Activated CD8-positive, alpha-beta memory T cell treated with anti-CD3 and anti-CD28 coated beads for 24 hours (primary cell): Measurements from ENCODE around the gene SMOC2.

ENCODE experiments used
- DNase-seq: peaks from one replicate; pipeline ENCODE4 v3.0.0-alpha.2; 2020

Gene SMOC2

DNA sequence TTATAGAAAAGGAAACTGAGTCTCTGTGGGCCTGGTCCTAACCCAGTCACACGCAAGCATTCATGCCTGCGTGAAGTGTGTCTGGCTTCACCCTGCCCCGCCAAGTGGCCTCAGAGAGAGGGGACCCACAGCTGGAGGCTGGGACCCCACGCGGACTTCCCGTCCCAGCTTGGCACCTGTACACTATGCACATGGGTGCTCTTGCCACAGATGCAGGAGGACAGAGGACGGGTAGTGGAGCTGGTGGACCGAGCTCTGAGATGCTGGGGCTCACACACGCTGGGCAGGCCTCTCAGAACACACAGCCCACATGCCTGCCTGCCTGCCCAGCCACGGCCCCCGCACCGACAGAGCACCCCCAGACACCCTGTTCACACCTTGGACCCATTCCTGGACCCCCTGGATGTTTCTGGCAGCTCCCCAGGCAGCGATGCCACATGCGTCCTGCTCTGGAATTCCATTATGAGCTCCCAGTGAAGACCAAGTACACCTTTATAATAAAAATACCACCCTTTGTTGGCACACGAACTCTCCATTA is 24.9 kb upstream of the SMOC2 start:
- peak; percentile 32 for DNase-seq

DNA sequence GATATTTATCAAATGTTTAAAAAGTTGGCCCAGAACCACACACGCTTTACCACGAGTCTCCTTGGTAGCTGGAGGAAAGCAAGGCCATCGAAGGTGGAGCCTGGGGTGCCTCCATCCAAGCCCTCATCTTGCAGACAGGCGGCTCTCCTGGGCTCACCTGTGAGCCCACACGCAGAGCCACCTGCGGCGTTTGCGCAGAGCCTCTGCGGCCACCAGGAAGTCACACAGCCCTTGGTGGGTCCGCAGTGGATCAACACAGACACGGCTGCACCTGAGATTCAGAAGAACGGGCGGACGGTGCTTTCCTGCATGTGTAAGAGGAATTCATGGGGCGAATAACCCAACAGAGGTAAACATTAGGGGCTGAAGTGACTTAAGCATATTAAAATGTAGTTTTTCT is 24.5 kb upstream of the SMOC2 start:
- DNase-seq = peak; percentile 32

DNA sequence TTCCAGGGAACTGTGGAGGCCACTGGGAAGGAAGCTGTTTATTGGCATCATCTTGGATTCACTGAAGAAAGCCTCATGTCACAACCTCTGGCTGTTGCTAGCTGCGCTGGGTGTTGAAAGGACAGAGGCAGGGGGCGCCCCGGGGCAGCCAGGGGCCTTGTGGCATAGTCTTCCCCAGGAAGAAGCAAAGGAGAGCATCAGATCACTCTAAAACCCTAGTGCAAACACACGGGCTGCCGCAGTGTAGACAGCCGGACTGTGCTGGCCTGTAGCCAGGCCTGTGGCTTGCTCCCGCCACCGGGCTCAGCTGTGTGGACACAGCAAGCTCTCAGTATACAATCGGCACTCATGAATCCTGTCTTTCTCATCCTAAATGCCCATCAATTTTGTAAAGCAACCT is 23.8 kb upstream of the SMOC2 start:
- DNase-seq = peak; percentile 21

DNA sequence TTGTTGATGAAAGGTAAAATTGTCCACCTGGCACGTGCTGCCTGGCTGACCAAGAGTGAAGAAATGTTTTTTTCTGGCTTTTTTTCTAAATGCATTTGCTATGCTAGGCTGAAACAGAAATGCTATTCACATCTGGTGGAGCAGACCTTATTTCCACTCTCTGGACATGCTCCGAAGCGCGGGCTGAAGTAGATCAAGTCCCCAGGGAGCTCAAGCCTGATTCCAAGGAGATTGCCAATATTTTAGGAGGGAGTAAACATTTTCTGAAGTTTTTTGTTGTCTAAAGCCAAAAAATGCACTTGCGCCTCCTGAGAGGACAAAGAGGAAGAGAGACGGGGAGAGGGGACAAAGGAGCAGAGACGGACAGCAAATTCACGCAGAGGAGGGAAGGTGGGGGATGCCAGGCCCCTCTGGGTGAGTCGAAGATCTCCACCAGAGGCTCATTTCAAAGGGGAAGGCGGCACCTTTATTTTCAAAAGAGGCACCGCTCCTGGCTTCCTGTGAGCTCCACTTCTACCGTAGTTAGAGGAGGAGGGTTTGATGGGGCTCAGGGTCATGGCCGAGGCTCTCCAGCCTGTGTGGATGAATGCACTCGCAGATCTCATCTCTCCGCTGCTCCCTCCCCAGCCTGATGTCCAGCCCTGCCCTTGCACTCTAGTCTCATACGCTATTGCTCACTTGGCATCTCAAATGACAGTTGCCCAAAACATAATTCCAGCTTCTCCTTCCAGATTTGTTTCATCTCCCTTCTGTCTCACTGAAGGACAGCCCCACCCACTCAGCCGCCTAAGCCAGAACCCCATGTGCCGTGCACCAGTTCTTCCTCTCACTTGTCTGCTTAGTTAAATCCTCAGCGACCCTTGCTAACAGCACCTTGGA is 23.1 kb upstream of the SMOC2 start:
- no peak for DNase-seq

DNA sequence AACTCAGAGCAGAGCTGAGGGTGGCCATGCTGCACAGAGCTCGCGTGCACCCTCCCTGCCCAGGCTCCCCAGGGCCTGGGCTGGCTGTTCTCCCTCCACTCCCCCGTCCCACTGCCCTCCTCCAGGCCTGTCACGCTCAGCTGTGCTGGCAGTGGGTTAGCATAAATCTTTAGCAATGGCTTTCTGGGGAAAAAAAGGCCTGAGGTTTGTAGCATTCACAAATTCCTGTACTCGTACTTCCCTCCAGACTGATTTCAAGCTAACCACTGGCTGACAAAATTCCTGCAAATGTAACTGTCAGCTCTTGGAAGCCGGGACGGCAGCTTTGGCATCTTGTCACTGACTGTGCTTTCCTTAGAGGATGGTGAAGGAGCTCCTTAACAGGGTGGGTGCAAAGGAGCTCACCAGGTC is 22.3 kb upstream of the SMOC2 start:
- DNase-seq = no peak

DNA sequence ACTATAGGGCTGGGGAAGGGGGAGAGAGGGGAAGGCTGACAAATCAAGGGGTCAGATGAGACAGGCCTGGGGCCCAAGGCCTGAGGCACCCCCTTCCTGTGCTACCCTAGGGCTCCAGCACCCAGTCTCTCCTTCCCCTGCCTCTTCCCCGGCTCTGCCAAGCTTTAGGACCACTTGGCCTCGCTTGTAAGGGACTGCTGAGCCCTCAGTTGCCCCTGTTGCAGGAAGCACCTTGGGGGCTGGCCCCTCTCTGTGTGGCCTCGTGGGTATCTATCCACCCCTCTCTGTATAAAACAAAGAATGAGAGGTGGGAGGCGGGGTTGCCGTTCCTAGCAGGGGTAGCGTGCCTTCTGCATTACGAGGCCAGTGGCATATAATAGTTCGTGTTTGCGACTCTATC is 21.4 kb upstream of the SMOC2 start:
- DNase-seq = peak; percentile 9

DNA sequence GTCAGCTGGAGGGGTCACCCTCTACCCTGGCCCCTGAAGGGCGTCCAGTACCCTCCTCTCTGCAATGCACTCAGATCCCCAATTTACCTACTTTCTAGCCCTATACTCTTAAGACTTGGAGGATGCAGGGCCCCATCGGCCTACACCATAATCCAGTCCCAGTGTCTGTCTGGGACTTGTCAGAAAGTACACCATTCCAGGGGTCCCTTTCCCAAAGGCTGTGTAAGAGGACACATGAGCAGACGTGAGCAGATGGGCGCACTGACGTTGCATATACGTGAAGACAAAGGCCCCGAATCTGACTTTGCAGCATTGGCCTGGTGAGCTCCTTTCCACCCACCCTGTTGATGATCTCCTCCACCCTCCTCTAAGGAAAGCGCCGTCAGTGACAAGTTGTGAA is 20.9 kb upstream of the SMOC2 start:
- DNase-seq = peak; percentile 35

DNA sequence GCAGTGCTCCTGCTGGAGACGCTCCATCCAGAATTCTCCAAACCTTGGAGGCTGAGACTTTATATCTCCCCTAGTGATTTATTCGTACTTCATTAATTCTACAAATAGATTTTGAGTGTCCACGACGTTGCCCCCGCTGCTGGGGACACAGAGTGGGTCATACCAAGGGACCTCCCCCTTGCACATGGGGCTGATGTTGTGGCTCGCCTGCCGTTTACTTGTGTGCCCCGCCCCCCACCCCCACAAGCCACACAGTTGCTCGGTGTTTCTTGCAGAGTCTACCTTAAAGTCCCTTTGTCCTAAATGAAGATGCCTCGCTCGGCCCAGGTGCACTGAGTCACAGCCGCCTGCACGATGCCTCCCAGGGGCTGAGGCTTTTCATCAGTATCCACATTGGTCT is 20.3 kb upstream of the SMOC2 start:
- DNase-seq = no peak

DNA sequence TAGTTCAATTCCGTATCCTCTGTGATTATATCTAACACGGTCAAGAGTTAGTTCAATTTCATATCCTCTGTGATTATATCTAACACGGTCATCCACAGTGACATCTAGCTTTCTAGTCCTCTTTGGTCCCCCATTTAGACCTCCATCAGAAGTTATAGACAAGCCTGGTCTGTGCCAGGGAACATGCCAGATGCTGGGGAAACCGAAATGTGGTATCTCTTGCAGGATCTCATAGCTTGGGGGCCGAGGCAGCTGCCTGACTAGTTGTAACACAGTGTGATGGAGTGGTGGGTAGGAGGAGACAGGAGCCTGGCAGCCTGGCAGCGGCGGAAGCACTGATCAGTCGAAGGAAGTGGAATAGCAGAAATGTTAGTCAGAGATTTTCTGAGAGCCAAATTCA is 13.8 kb upstream of the SMOC2 start:
- DNase-seq = peak; percentile 19

DNA sequence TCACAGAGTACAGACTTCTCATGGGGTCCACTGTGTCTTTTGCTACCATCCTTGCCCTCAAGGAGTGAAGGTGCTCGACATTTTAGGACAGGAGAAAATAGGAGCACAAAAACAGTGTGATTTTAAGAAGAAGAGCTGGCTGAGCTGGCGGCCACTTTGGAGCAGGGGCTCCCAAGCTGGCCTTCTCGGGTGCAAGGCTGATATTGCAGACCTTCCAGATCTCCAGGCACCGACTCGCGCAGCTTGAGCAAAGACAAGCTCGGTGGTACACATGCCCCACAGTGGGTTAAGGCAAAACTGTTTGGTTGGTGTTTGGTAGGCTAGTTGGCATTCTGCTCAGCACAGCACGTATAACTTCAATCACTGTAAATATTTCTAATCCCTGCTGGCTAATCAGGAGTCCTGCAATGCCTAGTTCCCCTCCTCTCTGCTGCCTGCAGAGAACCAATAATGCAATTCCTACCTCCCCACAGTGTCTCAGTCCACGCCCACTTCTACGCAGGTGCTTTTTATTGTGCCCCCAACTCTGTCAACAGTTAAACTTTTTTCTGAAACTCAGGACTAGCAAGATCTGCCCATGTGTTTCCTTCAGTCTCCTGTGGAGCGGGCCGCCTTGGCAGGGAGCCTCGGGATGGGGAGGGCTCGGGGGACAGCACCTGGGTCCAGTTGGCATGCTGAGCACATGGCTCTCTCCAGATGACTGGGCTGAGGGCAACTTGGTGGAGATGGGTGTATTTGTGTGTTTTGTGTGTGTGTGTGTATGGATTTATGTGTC is 12.7 kb upstream of the SMOC2 start:
- DNase-seq = peak; percentile 33

DNA sequence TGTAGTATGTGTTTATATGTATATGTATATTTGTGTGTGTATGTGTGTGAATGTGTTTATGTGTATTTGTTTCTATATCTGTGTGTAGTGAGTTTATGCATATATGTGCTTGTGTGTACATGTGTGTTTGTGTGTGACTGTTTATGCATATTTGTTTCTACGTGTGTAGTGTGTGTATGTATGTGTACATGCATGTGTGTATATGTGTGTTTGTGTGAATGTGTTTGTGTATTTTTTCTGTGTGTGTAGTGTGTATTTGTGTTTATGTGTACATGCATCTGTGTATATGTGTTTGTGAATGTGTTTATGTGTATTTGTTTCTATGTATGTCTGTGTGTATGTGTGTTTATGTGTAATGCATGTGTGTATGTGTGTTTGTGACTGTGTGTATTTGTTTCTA is 12.1 kb upstream of the SMOC2 start:
- DNase-seq = no peak

DNA sequence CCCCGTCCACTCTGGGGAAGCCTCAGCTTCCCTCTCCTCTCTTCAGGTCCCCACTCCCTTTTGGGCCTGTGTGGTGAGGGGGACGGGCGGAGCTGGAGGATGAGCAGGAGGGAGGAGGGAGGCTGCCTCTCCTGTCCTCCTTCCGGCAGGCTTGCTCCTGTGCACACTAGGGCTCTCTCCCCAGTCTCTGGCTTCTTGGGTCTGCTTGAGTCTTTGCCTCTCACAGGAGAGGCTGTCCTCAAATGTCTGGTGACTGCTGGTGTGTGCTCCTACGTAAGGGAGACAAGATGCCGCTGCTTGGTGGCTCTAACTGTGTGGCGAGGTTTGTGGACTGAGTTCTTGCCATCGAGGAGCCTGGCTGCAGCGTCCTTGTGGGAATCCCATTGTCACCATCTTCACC is 8.8 kb upstream of the SMOC2 start:
- peak; percentile 24 for DNase-seq

DNA sequence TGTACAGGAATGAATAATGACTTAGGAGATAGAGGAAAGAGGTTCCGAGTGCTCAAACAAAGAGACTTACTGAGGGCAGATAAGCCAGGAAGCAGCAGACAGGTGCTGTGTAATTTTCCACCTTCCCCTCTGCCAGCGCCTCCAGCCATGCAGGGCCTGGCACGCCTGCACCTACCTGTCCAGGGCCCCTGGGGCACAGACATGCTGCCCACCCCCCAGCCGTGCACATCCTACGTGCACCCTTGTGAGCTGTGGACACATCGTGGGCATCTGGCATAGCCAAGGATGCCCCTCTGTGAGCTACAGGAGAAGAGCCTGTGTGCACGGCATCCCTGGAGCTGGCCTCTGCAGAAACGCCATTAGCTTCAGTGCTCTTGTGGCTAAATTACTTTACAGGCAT is 7.1 kb upstream of the SMOC2 start:
- peak; percentile 28 for DNase-seq

DNA sequence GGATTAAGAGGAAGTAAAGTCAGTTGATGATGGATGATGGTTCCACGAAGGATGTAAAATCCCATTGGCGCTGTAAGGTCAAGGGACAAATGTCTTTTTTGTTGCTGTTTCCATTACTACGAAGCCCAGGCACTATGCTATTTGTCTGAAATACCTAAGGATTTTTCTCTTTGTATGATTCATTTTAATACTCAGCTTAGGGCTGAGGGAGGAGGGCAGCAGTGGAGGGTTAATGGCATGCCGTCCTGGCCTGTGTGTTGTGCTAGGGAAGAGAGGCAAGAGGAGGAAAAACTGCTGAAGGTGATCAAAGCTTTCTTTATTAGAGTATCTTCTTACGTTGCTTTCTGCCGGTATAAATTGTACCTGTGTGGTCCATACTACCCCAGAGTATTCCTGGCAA is 6.5 kb upstream of the SMOC2 start:
- DNase-seq = no peak

DNA sequence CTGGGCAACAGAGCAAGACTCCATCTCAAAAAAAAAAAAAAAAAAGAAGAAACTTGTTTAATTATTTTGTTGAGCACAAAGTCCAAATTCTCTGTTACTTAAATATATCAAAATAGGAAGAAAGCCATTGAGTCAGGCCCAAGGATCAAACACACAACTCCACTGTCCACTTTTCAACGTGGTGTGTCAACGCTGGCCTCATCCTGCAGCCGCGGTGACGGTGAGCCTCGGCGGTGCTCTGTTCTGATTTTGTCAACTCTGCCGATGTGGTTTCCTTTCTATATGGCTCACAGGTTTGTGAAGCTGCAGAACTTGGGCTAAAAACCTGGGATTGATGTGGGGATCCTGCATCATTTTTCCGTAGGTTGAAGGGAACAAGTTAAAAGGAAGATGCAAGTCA is 3.2 kb upstream of the SMOC2 start:
- DNase-seq = no peak

DNA sequence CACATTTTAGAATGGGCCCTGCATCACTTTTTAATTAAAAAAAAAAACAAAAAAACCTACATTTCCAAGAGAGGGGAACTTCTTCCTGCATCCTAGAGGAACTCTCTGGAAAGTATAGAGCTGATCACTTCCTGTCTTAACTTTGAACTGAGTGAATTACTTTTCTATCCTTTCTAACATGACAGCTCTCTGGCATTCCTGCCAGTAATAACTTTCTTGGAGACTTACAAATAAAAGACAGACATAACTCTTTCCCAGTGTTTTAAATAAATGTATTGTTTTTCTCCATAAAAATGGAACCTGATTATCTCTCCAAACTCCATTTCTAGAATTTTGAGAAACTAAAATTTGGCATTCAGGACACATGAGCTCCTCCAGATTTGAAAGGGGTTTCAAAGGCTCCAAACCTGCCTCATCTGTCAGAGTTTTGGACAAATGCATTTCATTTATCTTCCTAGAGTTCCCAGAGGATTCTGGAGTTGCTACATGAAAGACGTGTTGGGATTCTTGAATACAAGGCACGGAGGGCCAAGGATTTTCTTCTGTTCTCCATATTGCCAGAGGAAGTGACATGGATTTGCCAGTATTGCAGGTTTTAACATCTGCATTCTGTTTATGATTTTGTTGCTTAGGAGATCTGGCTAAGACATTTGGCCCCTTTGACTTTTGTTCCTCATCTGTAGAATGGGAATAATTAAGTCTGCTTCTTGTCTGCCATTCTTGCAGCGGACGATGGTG is 2.0 kb upstream of the SMOC2 start:
- no peak for DNase-seq

DNA sequence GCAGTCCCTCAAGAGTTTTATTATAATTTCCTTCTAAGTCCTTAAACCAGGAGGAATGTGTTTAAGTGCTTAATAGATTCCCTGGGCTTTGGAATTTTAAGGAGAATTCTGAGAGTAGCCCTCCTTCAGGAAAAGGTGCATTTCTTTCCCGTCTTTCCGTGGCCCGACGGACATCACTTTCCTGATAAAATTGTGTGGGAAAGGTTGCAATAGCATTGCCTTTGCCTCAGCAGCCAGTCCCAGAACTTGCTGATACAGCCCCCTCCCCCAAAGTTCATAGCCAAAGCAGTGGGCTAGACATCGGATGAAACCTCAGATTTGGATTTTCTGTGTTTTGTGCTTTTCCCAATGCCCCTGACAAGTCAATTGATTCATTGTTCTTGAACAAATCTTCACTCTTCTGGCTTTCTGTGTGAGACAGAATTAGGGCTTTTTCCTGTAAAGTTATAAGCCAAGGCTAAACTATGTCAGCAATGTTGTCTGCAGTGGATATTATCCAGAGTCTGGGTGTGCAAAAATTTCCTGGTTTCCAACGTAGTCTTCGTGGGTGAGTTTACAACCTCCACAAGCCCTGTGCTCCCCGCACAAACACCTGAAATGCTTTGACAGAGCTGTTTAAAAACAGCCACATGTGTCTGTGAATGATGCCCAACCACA is 1.1 kb upstream of the SMOC2 start:
- DNase-seq = no peak

DNA sequence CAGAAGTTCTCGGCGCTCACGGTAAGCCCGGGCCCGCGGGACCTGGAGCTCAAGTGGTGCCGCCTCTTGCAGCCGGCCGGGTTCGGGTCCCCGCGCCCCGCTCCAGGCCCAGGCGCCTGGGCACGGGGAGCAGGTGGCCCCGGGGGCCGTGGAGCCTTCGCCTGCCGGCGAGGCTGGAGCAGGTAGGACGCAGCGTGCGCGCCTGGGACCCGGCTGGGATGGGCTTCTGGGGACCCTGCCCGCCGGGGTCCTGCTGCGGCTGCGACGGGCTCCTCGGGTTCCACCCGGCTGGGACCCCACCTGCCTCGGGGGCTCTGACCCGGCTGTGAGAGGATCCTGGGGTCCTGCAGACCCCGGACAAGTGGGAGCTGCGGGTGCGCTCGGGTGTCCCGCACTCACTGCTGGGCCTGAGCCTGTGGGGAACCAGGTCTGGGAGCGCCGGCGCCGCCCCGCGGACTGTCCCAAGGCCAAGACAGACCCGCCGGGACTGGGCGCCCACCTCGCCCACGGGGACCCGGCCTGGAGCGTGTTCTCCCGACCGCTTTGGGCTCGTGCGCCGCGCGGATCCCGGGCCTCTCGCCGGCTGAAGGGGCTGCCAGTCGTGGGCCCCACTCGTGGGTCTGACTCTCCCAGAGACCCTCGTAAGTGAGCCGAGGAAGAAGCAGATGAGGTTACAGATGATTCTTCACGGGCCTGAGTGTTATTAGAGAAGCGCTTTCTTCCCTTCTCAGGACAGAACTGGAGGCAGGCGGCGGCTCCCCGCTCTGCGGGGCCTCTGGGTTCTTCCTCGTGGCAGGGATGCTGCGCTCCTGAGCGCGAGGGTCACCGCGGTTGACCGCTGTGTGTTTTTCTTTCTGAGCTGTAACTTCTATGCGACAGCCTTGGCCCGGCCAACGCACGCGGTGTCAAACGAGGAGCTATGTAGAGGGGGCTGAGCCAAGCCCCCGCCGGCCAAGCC is 729 bp downstream of the SMOC2 start:
- peak; percentile 47 for DNase-seq

DNA sequence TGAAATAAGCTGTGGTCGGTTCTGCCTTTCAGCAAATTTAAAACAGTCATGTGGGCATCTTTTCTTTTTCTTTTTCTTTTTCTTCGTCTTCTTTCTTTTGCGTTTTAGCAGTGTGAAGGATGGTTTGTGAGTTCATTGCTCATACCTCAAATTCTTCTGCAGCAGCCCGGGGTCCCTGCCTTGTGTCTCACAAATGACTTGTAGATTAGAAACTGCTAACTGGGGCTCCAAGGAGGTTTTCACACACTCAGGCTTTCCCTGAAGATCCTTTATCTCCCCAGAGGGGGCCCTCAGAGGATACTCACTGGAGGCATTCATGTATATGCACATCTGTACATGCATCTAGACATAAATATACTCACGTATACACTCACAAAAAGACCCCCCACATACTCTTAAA is 1.7 kb downstream of the SMOC2 start:
- no peak for DNase-seq

DNA sequence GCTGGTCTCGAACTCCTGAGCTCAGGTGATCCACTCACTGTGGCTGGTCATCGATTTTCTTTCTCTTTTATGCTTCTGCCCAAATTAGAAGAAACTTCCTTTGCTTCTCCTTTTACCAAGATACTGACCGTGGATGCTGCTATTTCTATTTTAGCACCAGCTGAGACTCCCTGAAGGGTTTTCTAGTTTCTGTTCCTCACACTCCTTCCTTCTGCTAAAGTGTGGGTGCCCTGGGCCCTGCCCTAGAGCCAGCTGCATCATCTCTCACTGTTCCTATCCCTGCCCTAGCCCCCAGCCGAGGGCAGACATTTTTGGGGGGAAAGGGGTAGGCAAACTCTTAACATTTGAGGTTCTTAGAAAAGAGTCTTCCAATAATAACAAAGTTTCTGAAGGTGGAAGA is 6.3 kb downstream of the SMOC2 start:
- no peak for DNase-seq

DNA sequence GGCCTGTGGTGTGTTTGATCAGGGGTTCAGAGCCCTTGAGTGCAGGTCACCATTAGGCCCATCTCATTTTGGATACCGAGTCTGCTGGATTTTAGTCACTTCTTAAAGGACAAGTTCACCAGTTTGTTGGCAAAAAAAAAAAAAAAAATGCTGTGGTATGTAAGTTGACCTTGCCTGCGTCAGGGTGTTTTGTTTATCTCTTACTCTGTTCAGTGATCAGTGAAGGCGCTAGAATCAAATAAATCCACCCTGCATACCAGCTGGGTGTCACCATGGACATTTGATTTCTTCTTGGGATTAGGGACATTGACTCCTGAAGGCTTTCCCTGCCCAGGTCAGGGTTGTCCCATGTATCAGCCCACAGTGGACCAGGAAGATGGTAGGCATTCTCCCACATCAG is 6.7 kb downstream of the SMOC2 start:
- peak; percentile 13 for DNase-seq
